ENCODE measurements around the gene KCNK3. TPM values are rescaled to one million over a fixed set of nuclear protein-coding genes. Genes with fewer than 3 reads are reported as not detected.

KCNK3 gene
- total RNA-seq, 4 donors from 2014 or later: 4.8 to 8.3 (median 5.6) TPM

- intact Hi-C loops (cut with DNase I): no loop called here
- Histone ChIP-seq H3K9me3 (no peaks in the 10 kb centered on the region), H3K27me3 (no peaks in the 10 kb centered on the region), H3K4me1 (peaks cover 41 to 67% of the 10 kb centered on the region in 2 donors), H3K36me3 (no peaks in the 10 kb centered on the region), H3K27ac (peak overlapping the region in 2 of 3 donors; percentile 36), H3K4me3 (replicated peaks in 1 of 3) (no peak overlapping the region)
- TF ChIP-seq POLR2A (IDR thresholded peaks at IDR 0.05): no peak
- TF ChIP-seq, protein P1, sequence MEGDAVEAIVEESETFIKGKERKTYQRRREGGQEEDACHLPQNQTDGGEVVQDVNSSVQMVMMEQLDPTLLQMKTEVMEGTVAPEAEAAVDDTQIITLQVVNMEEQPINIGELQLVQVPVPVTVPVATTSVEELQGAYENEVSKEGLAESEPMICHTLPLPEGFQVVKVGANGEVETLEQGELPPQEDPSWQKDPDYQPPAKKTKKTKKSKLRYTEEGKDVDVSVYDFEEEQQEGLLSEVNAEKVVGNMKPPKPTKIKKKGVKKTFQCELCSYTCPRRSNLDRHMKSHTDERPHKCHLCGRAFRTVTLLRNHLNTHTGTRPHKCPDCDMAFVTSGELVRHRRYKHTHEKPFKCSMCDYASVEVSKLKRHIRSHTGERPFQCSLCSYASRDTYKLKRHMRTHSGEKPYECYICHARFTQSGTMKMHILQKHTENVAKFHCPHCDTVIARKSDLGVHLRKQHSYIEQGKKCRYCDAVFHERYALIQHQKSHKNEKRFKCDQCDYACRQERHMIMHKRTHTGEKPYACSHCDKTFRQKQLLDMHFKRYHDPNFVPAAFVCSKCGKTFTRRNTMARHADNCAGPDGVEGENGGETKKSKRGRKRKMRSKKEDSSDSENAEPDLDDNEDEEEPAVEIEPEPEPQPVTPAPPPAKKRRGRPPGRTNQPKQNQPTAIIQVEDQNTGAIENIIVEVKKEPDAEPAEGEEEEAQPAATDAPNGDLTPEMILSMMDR (IDR thresholded peaks at IDR 0.05): no peak
- DNase-seq: no peak
- WGBS, 2 donors: 70 to 90% methylated on average over 3 to 6 of the region's 7 CpGs
These were observed 12.0 kb downstream of the KCNK3 start for GRCh38 chr2:26704441-26704977.

GRCh38 chr2:26705126-26705525, 12.6 kb downstream of the KCNK3 start:
- Histone ChIP-seq H3K4me3 (replicated peaks in 1 of 3) (no peak overlapping the region), H3K9me3 (no peaks in the 10 kb centered on the region), H3K27ac (peak overlapping the region in 2 of 3 donors; percentile 36), H3K27me3 (no peaks in the 10 kb centered on the region), H3K4me1 (peaks cover 35 to 65% of the 10 kb centered on the region in 2 donors), H3K36me3 (no peaks in the 10 kb centered on the region)
- intact Hi-C loops (cut with DNase I): no loop called here
- no peak for TF ChIP-seq POLR2A (IDR thresholded peaks at IDR 0.05)
- TF ChIP-seq, protein P1 (IDR thresholded peaks at IDR 0.05): no peak
- 86 to 92% methylated on average over 5 of the region's 5 CpGs for WGBS, 2 donors
- DNase-seq: no peak

GRCh38 chr2:26706093-26706492, 13.6 kb downstream of the KCNK3 start:
- Histone ChIP-seq H3K4me1 (peaks cover 35 to 65% of the 10 kb centered on the region in 2 donors), H3K9me3 (no peaks in the 10 kb centered on the region), H3K4me3 (replicated peaks in 1 of 3) (no peak overlapping the region), H3K27me3 (no peaks in the 10 kb centered on the region), H3K27ac (peak overlapping the region; percentile 59 to 77 (median 66)), H3K36me3 (no peaks in the 10 kb centered on the region)
- no peak for DNase-seq
- 68 to 86% methylated on average over 3 of the region's 3 CpGs for WGBS, 2 donors
- TF ChIP-seq, protein P1 (IDR thresholded peaks at IDR 0.05): no peak
- TF ChIP-seq POLR2A (IDR thresholded peaks at IDR 0.05): no peak
- intact Hi-C loops (cut with DNase I): no loop called here

GRCh38 chr2:26706616-26707473, 14.3 kb downstream of the KCNK3 start:
- DNase-seq: peak; percentile 73 to 77
- intact Hi-C loops (cut with DNase I): no loop called here
- WGBS, 2 donors: 37 to 42% methylated on average over 15 to 16 of the region's 19 CpGs
- Histone ChIP-seq H3K36me3 (no peaks in the 10 kb centered on the region), H3K4me3 (replicated peaks in 1 of 3) (no peak overlapping the region), H3K4me1 (peaks cover 37 to 66% of the 10 kb centered on the region in 2 donors), H3K27me3 (no peaks in the 10 kb centered on the region), H3K27ac (peak overlapping the region; percentile 59 to 77 (median 66)), H3K9me3 (no peaks in the 10 kb centered on the region)
- TF ChIP-seq POLR2A (IDR thresholded peaks at IDR 0.05): peak in 1 of 2 donors; percentile 28
- TF ChIP-seq, protein P1 (IDR thresholded peaks at IDR 0.05): no peak

DNA sequence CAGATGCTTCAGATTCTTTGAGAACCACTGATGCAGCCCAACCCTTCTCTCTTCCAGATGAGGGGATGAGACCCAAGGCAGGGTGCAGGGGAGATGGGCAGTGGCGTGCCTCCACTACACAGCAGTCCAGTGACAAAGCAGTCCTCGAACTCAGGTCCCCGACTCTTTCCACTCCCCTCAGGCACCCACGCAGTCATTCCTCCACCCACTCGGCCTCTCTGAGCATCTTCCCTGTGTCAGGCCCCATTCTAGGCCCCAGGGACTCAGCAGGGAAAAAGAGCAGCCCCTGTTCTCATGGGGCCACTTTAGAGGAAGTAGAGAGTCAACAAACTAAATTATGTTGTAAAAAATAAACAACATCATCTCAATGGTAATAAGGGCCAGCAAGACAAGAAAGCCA, 15.2 kb downstream of the KCNK3 start:
- no peak for DNase-seq
- 91 to 92% methylated on average over 5 of the region's 5 CpGs for WGBS, 2 donors

More for the DNA sequence above, 15.2 kb downstream of the KCNK3 start:
- H3K27ac ChIP-seq: peak overlapping the region in 2 of 3 donors; percentile 59 to 66
- H3K27me3 ChIP-seq: no peaks in the 10 kb centered on the region
- no peaks in the 10 kb centered on the region for H3K9me3 ChIP-seq
- TF ChIP-seq, protein P1 (IDR thresholded peaks at IDR 0.05): no peak
- TF ChIP-seq POLR2A (IDR thresholded peaks at IDR 0.05): no peak
- H3K4me3 ChIP-seq (replicated peaks in 1 of 3): no peak overlapping the region
- intact Hi-C loops (cut with DNase I): no loop called here
- peaks cover 39 to 66% of the 10 kb centered on the region in 2 donors for H3K4me1 ChIP-seq
- H3K36me3 ChIP-seq: no peaks in the 10 kb centered on the region

Data from thyroid gland (tissue), 4 donors.